HG03159 (cell line): ENCODE results near the gene OR2F2.

ENCODE experiments used
- ATAC-seq: cut with Tn5 transposase; IDR thresholded peaks from one replicate; pipeline ENCODE4 v1.9.1; 2021; ENCODE audit warnings: mild to moderate bottlenecking, moderate library complexity; ENCODE audit not compliant: unreplicated experiment

Gene OR2F2

DNA sequence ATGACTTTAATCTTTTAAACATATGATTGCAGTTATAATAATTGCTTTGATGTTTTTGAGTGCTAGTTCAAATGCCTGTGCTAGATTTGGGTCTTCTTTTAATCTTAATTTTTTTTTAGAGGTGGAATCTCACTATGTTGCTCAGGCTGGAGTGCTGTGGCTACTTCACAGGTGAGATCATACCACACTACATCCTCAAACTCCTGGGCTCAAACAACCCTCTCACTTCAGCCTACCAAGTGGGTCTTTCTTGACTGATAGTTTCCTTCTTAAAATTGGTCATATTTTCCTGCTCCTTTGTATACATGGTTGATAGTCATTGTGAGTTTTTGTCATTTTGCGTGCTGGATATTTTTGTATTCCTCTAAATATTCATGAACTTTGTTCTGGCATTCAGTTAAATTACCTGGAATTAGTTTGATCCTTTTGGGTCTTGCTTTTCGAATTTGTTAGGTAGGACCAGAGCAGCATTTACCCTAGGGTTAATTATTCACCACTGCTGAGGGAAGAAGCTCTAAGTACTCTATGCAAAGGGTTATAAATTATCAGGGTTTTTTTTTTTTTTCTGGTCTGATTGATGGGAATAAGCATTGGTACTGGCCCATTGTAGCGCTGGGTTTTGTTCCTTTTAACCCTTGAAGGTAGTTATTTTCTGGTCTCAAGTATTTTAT is 21.0 kb upstream of the OR2F2 start:
- no peak for ATAC-seq

DNA sequence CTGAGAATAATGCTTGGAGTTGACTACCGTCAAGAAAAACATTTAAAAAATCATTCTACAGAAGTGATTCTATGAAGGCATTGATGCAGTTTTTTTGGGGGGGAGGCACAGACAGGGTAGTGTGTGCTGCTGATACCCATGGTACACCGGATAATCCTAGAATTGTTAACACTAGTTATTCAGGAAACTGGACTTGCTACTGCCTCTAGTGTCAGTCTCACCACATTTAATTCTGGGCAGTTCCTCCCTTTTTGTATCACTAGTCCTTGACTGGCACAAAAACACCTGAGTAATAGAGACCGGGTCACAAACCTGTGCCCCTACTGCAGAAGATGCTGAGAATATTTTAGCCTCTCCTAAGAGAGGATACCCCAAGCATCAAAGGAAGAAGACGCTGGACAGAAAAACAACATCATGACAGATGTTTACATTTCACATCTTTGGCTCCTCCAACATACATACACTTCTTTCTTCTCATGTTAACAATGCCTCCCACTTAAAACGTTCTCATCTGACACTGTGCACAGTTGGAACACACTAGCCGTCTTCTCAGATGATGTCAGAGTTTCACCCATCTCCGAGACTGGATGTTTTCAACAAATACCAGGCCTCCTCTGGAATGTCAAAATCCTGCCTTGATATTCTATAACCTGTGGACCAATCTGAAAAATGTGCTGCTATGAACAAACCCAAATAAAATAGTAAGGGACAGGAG is 19.9 kb upstream of the OR2F2 start:
- ATAC-seq: no peak

GRCh38 chr7:143924851-143925250 is 10.2 kb upstream of the OR2F2 start:
- ATAC-seq: no peak

GRCh38 chr7:143929224-143929920 is 5.7 kb upstream of the OR2F2 start:
- ATAC-seq: no peak

DNA sequence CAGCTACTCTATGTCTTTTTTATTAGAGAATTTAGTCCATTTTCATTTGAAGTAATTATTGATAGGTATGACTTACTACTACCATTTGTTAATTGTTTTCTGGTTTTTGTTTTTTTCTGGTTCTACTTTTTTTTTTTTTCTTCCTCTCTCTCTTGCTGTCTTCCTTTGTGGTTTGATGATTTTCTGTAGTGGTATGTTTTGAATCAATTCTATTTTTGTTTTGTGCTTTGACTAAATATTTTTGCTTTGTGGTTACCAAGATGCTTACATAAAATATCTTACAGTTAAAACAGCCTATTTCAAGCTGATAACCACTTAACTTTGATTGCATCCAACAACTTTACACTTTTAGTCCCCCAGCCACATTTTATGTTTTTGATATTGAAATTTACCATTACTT is 3.3 kb upstream of the OR2F2 start:
- ATAC-seq: no peak

DNA sequence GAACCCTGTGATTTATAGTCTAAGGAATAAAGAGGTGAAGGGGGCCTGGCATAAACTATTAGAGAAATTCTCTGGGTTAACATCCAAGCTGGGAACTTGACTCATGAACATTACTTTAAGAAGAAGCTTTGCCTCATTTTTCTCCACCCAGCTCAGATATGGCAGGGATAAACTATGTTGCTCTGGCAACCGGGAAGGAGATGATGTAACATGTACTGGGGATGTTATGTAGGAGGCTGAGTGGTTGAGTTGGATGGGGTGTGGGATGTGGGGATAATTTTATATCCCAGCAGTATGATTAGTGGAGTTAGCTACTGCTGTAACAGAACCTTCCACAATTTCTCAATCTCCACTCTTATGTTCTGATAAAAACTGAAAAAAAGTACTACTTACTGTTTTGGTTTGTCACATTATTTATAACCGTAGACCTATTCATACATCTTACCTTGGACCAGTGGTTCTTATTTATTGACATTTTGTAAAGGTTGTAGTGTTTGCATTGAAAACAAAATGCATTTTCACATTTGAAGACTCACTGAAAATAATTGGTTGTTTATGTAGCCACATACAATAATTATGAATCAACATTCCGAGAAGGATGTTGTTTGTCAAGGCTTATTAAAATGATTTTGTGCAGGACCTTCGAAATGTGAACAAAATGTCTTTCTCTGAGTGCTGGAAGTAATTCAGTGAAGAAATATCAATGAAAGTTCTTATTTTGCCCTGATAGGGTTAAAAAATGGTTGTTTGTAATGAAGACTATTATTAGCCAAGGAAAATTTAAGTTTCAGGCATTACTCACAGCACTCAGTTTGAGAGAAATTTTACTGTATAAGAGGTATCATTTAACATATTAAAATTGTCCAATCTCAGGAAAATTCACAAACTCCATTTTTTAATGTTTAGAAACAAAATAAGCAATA is 1.3 kb downstream of the OR2F2 start:
- ATAC-seq: no peak

GRCh38 chr7:143938379-143939243 is 3.6 kb downstream of the OR2F2 start:
- no peak for ATAC-seq

GRCh38 chr7:143945423-143945822 is 10.4 kb downstream of the OR2F2 start:
- ATAC-seq: no peak

GRCh38 chr7:143947111-143947510 is 12.1 kb downstream of the OR2F2 start:
- ATAC-seq: no peak

GRCh38 chr7:143948733-143949132 is 13.7 kb downstream of the OR2F2 start:
- no peak for ATAC-seq

- no peak for ATAC-seq
These were observed 18.4 kb downstream of the OR2F2 start for GRCh38 chr7:143953421-143953820.

DNA sequence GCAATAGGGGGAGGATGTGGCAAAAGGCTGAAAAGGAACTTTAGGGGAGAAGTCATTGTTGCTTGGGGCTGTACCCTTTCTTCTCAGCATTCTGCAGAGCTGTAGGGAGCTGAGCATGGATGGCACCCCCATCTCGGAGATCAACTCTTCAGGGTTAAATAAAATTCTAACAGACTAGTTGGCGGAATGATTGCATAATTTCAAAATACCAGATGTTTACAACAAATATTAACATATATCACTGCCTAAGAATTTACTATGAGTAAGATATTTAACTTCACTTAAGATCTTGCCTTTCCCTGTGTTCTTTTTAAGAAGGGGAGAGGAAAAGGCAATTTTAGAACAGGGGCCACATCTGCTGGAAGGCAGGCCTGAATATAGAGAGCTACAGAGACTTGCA is 19.1 kb downstream of the OR2F2 start:
- ATAC-seq: no peak

- ATAC-seq: no peak
These were observed 19.5 kb downstream of the OR2F2 start, which contains the start of gene OR2F1 for GRCh38 chr7:143954544-143954943. Gene OR2F1 (plus strand): TSS chr7:143954844. CDS start chr7:143959971, 5,127 bp downstream.

DNA sequence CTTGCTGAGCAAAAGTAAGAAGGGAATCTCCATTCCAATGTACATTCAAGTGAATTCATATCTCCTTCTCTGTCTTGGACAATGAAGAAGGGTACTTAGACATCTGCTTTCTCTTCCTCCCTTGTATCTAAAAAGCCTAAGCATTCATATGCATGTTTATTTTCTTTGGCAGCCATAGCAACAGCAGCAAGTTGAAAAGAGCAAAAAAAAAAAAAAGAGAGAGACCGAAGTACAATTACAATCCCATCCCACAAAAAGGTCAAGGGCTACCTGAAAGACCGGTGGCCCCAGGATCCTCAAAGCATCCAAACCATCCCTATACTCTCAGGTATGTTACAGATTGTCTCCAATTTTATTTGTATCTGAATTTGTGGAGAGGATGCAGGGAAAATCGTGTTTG is 23.7 kb downstream of the OR2F2 start:
- ATAC-seq: no peak

GRCh38 chr7:143960813-143961610 is 26.0 kb downstream of the OR2F2 start:
- ATAC-seq: no peak

DNA sequence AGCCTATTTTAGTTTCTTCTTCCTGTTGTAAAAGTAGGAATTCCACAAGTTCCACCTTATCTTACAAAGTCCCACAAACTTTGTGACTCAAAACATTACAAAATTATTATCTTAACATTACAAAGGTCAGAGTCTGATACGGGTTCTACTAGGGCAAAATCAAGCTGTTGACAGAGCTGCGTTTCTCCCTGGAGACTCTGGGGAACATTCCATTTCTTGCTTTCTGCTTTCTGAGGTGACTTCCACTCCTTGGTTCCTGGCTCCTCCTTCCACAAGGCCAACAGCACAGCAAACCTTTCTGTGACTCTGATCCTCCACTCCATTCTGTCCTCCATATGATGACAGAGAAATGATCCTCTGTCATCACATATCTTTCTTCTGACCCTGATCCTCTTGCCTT is 30.2 kb downstream of the OR2F2 start:
- ATAC-seq: no peak

- ATAC-seq: no peak
These were observed 32.4 kb downstream of the OR2F2 start for GRCh38 chr7:143967398-143967797.

DNA sequence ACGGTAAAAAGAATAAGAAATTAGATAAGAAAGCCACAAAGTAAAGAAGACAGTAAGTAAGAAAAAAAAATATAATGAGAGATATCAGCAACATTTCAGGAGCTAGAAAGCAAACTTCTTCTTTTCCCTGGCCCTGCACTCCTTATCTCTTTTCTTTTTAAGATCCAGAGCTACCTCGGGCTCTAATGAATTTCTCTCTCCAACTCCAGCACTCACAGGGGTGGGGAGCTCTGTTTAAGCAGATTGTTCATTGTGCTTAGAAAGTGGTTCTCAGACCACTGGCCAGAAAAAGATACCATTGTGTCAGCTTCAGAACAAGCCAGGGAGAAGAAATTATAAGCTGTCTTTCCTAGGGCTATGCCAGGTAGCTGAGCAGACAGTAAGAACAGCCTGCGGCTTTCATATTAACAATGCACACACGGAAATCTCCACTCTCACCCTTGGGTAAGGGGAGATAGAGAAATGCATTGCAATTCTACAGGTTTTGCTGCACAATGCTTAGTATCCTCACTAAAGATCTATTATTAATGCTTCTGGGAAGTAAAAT is 38.9 kb downstream of the OR2F2 start:
- no peak for ATAC-seq

GRCh38 chr7:143974459-143974858 is 39.4 kb downstream of the OR2F2 start:
- no peak for ATAC-seq
